Stimulated activated naive B cell treated with anti-CD40 and anti-IgM and Interleukin-4, amounts not matched to agents 10 μg/mL and 1 μg/mL and 100 μg/mL, for 72 hours (primary cell): ENCODE data around the gene NDUFA11.
"Not testable (repeated sequence)": the region's sequence is repeated elsewhere in the genome, so short reads cannot be mapped to it uniquely, and the experiment has no call there.

Experiments
- ATAC-seq, 2 donors: fragments of 150-1000 bp; cut with Tn5 transposase; replicated peaks; 2 replicates each; pipeline ENCODE4 v1.10.0; 2021; ENCODE audit warnings: moderate library complexity in 1 of 2
- DNase-seq: peaks from one replicate; pipeline ENCODE4 v3.0.0; 2021
- H3K27ac Mint-ChIP-seq: one replicate; pipeline ENCODE4 v1.8.0; 2022; ENCODE audit warnings: mild to moderate bottlenecking, mixed read lengths
- H3K27me3 Mint-ChIP-seq, 2 donors: one replicate each; pipeline ENCODE4 v1.8.0; 2022; ENCODE audit warnings: mixed read lengths in 2 of 2
- H3K36me3 Mint-ChIP-seq, 2 donors: one replicate each; pipeline ENCODE4 v1.8.0; 2022; ENCODE audit warnings: mixed read lengths in 2 of 2, mild to moderate bottlenecking in 1 of 2
- H3K4me1 Mint-ChIP-seq, 2 donors: one replicate each; pipeline ENCODE4 v1.8.0; 2022; ENCODE audit warnings: mixed read lengths in 2 of 2, mild to moderate bottlenecking in 1 of 2
- H3K4me3 Mint-ChIP-seq, 2 donors: one replicate each; pipeline ENCODE4 v1.8.0; 2022; ENCODE audit warnings: mild to moderate bottlenecking in 2 of 2, mixed read lengths in 2 of 2, moderate library complexity in 1 of 2
- H3K9me3 Mint-ChIP-seq, 2 donors: one replicate each; pipeline ENCODE4 v1.8.0; 2022; ENCODE audit warnings: mixed read lengths in 2 of 2, mild to moderate bottlenecking in 1 of 2

The NDUFA11 gene

GRCh38 chr19:5855151-5855550 lies 48.4 kb downstream of the NDUFA11 start:
- H3K9me3 Mint-ChIP-seq, H3K27me3 Mint-ChIP-seq: not testable (repeated sequence)

GRCh38 chr19:5854121-5854520 lies 49.5 kb downstream of the NDUFA11 start:
- not testable (repeated sequence) for H3K27ac Mint-ChIP-seq, H3K4me3 Mint-ChIP-seq, H3K36me3 Mint-ChIP-seq, ATAC-seq, DNase-seq, H3K4me1 Mint-ChIP-seq, H3K9me3 Mint-ChIP-seq, H3K27me3 Mint-ChIP-seq

More at GRCh38 chr19:5855151-5855550, 48.4 kb downstream of the NDUFA11 start:
- H3K27ac Mint-ChIP-seq, H3K4me3 Mint-ChIP-seq, H3K4me1 Mint-ChIP-seq, H3K36me3 Mint-ChIP-seq, ATAC-seq, DNase-seq: not testable (repeated sequence)

GRCh38 chr19:5851302-5851701 lies 52.3 kb downstream of the NDUFA11 start, which contains the start of gene FUT3:
FUT3 (minus strand) TSS chr19:5851449.
- peaks cover 6 to 7% of the 10 kb centered on the region in 2 donors for H3K27me3 Mint-ChIP-seq
- DNase-seq, result no peak
- H3K4me1 Mint-ChIP-seq, result no peaks in the 10 kb centered on the region
- no peaks in the 10 kb centered on the region for H3K36me3 Mint-ChIP-seq
- no peak for ATAC-seq
- no peak within 1 kb of the TSS for H3K4me3 Mint-ChIP-seq
- H3K27ac Mint-ChIP-seq, result no peak within 1 kb of the TSS
- H3K9me3 Mint-ChIP-seq, result no peaks in the 10 kb centered on the region

GRCh38 chr19:5850743-5851293 lies 52.8 kb downstream of the NDUFA11 start:
- H3K9me3 Mint-ChIP-seq, result no peaks in the 10 kb centered on the region
- H3K36me3 Mint-ChIP-seq, result no peaks in the 10 kb centered on the region
- ATAC-seq (no peak), DNase-seq (no peak)
- H3K27ac Mint-ChIP-seq, result no peak overlapping the region
- H3K27me3 Mint-ChIP-seq, result peaks cover 6 to 7% of the 10 kb centered on the region in 2 donors
- H3K4me3 Mint-ChIP-seq, result no peak overlapping the region
- H3K4me1 Mint-ChIP-seq, result no peaks in the 10 kb centered on the region

- DNase-seq (no peak), ATAC-seq (no peak)
- Mint-ChIP-seq H3K4me3 (no peak overlapping the region), H3K4me1 (no peaks in the 10 kb centered on the region), H3K36me3 (no peaks in the 10 kb centered on the region), H3K9me3 (no peaks in the 10 kb centered on the region), H3K27ac (no peak overlapping the region), H3K27me3 (peaks cover 6 to 7% of the 10 kb centered on the region in 2 donors)
These were observed 53.4 kb downstream of the NDUFA11 start for GRCh38 chr19:5850189-5850588.

- not testable (repeated sequence) for H3K27ac Mint-ChIP-seq, H3K4me3 Mint-ChIP-seq, H3K27me3 Mint-ChIP-seq, H3K9me3 Mint-ChIP-seq, DNase-seq, H3K4me1 Mint-ChIP-seq, ATAC-seq, H3K36me3 Mint-ChIP-seq
These were observed 55.0 kb downstream of the NDUFA11 start for GRCh38 chr19:5848621-5849020.

- not testable (repeated sequence) for ATAC-seq, H3K27ac Mint-ChIP-seq, H3K36me3 Mint-ChIP-seq, DNase-seq, H3K4me1 Mint-ChIP-seq, H3K27me3 Mint-ChIP-seq, H3K9me3 Mint-ChIP-seq, H3K4me3 Mint-ChIP-seq
These were observed 55.7 kb downstream of the NDUFA11 start for GRCh38 chr19:5847846-5848245.
